HCT116 (cell line): ENCODE measurements around the gene CRTC1. TPM values are rescaled to one million over a fixed set of nuclear protein-coding genes. Genes with fewer than 3 reads are reported as not detected.

ENCODE experiments used
- ATAC-seq: fragments of 200-7000 bp; cut with Tn5 transposase; 2 replicates; pipeline ENCODE4 v1.9.1; 2020; ENCODE audit warnings: mild to moderate bottlenecking, moderate library complexity
- BruUV-seq: library from RNA; stranded (reverse); fragments of 400-500 nt; replicated peaks from 2 replicates; lab custom pipeline; 2021; lab: Mats Ljungman, UMichigan
- CTCF ChIA-PET: fragments of 300-600 bp; sonication (Branson Sonifier 250); formaldehyde crosslinking; loops from one replicate; lab custom pipeline; 2021; ENCODE audit warnings: antibody characterized with exemption; lab: Charles Lee
- POLR2A ChIA-PET: fragments of 300-600, 350-600 bp; sonication (Branson Sonifier 250); formaldehyde crosslinking; loops from one replicate; lab custom pipeline; 2021; ENCODE audit warnings: antibody characterized with exemption; lab: Charles Lee
- RAD21 ChIA-PET, 2 experiments: fragments of 300-600 bp; sonication (Branson Sonifier 250); formaldehyde crosslinking; loops; one replicate each; lab custom pipeline; 2023; ENCODE audit warnings: low total read pairs in 2 of 2; ENCODE audit not compliant: uncharacterized antibody in 2 of 2, unreplicated experiment in 2 of 2, low non-redundant PET in 1 of 2; lab: Charles Lee
- DNase-seq: peaks from one replicate; pipeline ENCODE4 v3.0.0-alpha.2; 2010; ENCODE audit warnings: low read depth, low spot score
- H2AFZ ChIP-seq: fragments of 200-600 bp; shearing (Covaris generic), sonication (generic); 2 replicates; pipeline ENCODE4 v1.6.1; 2017; ENCODE audit warnings: low read depth, mixed run types, mixed read lengths, antibody characterized with exemption, low read length; ENCODE audit not compliant: poor library complexity, severe bottlenecking
- H3K27ac ChIP-seq: 2 replicates; pipeline ENCODE4 v1.5.1; 2012; ENCODE audit warnings: low read depth, low read length
- H3K27me3 ChIP-seq: fragments of 200-600 bp; sonication (generic); 2 replicates; pipeline ENCODE4 v1.6.1; 2016; ENCODE audit warnings: mixed run types, low read length, mixed read lengths; ENCODE audit not compliant: insufficient read depth
- H3K36me3 ChIP-seq, 2 experiments: fragments of 200-500 bp in 1 of 2; fragments of 200-600 bp in 1 of 2; sonication (Bioruptor generic) in 1 of 2; sonication (generic) in 1 of 2; 2 replicates each; pipeline versions ENCODE4 v1.5.1 to v1.6.1; 2014 to 2016; ENCODE audit warnings: low read length in 2 of 2, inconsistent platforms in 1 of 2, mixed read lengths in 1 of 2, mixed run types in 1 of 2; ENCODE audit not compliant: insufficient read depth in 2 of 2, control insufficient read depth in 1 of 2
- H3K4me1 ChIP-seq, 2 experiments: fragments of 200-600 bp in 1 of 2; sonication (generic) in 1 of 2; 2 replicates each; pipeline versions ENCODE4 v1.5.1 to v1.6.1; 2012 to 2017; ENCODE audit warnings: low read length in 2 of 2, inconsistent platforms in 1 of 2, mild to moderate bottlenecking in 1 of 2, mixed read lengths in 1 of 2, mixed run types in 1 of 2, moderate library complexity in 1 of 2; ENCODE audit not compliant: insufficient read depth in 2 of 2, control insufficient read depth in 1 of 2
- H3K4me2 ChIP-seq: fragments of 200-600 bp; sonication (generic); 2 replicates; pipeline ENCODE4 v1.6.1; 2017; ENCODE audit warnings: mixed run types, low read length, mixed read lengths
- H3K4me3 ChIP-seq, 2 experiments: fragments of 200-600 bp in 1 of 2; sonication (generic) in 1 of 2; replicated peaks in 1 of 2; 2 replicates each; pipeline ENCODE4 v1.5.1; 2011 to 2016; ENCODE audit warnings: low read length in 2 of 2, control low read depth in 1 of 2, low read depth in 1 of 2, mild to moderate bottlenecking in 1 of 2, mixed read lengths in 1 of 2, mixed run types in 1 of 2
- H3K79me2 ChIP-seq: fragments of 200-600 bp; sonication (generic); 2 replicates; pipeline ENCODE4 v1.6.1; 2017; ENCODE audit warnings: mild to moderate bottlenecking, mixed run types, low read length, moderate library complexity, mixed read lengths; ENCODE audit not compliant: insufficient read depth
- H3K9ac ChIP-seq: fragments of 200-600 bp; sonication (generic); 2 replicates; pipeline ENCODE4 v1.6.1; 2016; ENCODE audit warnings: low read length, mixed read lengths
- H3K9me2 ChIP-seq: fragments of 200-600 bp; sonication (generic), shearing (Covaris generic); 2 replicates; pipeline ENCODE4 v1.6.1; 2017; ENCODE audit warnings: mixed run types, mild to moderate bottlenecking, moderate library complexity; ENCODE audit not compliant: insufficient read depth
- H3K9me3 ChIP-seq, 2 experiments: fragments of 200-500 bp in 1 of 2; fragments of 200-600 bp in 1 of 2; sonication (Bioruptor generic) in 1 of 2; sonication (generic) in 1 of 2; 2 replicates each; pipeline ENCODE4 v1.6.1; 2014 to 2017; ENCODE audit warnings: low read length in 2 of 2, mixed read lengths in 2 of 2, inconsistent platforms in 1 of 2, low read depth in 1 of 2, mild to moderate bottlenecking in 1 of 2, mixed run types in 1 of 2, moderate library complexity in 1 of 2; ENCODE audit not compliant: control insufficient read depth in 1 of 2, insufficient read depth in 1 of 2
- H4K20me1 ChIP-seq: fragments of 200-600 bp; sonication (generic), shearing (Covaris generic); 2 replicates; pipeline ENCODE4 v1.6.1; 2017; ENCODE audit warnings: mixed run types, mild to moderate bottlenecking, moderate library complexity; ENCODE audit not compliant: insufficient read depth
- CBX3 ChIP-seq: IDR thresholded peaks from 2 replicates; pipeline ENCODE4 v1.6.1; 2012; ENCODE audit warnings: low read depth
- CEBPB ChIP-seq: IDR thresholded peaks from 2 replicates; pipeline ENCODE4 v1.6.1; 2012; ENCODE audit warnings: low read depth
- EZH2 ChIP-seq: fragments of 200-600 bp; sonication (generic); IDR thresholded peaks from 2 replicates; pipeline ENCODE4 v1.6.1; 2017; ENCODE audit warnings: antibody characterized with exemption, mixed run types
- EZH2phosphoT487 ChIP-seq: fragments of 200-600 bp; IDR thresholded peaks from 2 replicates; pipeline ENCODE4 v1.6.1; 2018; ENCODE audit warnings: antibody characterized with exemption, borderline replicate concordance
- FOSL1 ChIP-seq: IDR thresholded peaks from 2 replicates; pipeline ENCODE4 v1.6.1; 2012; ENCODE audit warnings: low read depth
- JUND ChIP-seq: IDR thresholded peaks from 2 replicates; pipeline ENCODE4 v1.6.1; 2012
- POLR2A ChIP-seq: IDR thresholded peaks from 2 replicates; pipeline ENCODE4 v1.7.0; 2011; ENCODE audit warnings: borderline replicate concordance; ENCODE audit not compliant: insufficient read depth, insufficient read length; ENCODE audit errors: extremely low read depth
- POLR2AphosphoS5 ChIP-seq: IDR thresholded peaks from 2 replicates; pipeline ENCODE4 v1.6.1; 2011; ENCODE audit warnings: mild to moderate bottlenecking, low read depth, low read length, moderate library complexity
- SIN3A ChIP-seq: IDR thresholded peaks from 2 replicates; pipeline ENCODE4 v1.6.1; 2012; ENCODE audit warnings: low read depth
- SP1 ChIP-seq: IDR thresholded peaks from 2 replicates; pipeline ENCODE4 v1.6.1; 2012; ENCODE audit warnings: low read depth
- SRF ChIP-seq: IDR thresholded peaks from 2 replicates; pipeline ENCODE4 v1.6.1; 2012; ENCODE audit warnings: low read depth
- TCF7L2 ChIP-seq: IDR thresholded peaks from 2 replicates; pipeline ENCODE4 v1.7.0; 2011; ENCODE audit warnings: borderline replicate concordance, inconsistent platforms; ENCODE audit not compliant: insufficient read depth, insufficient read length; ENCODE audit errors: extremely low read depth
- ZNF274 ChIP-seq: fragments of 200-500 bp; sonication (Bioruptor generic); IDR thresholded peaks from 2 replicates; pipeline ENCODE4 v1.6.1; 2014; ENCODE audit warnings: mild to moderate bottlenecking, low read depth, low read length, inconsistent platforms
- intact Hi-C: fragments of 100-400 bp; cut with micrococcal nuclease; formaldehyde crosslinking; loops from 2 replicates; pipeline ENCODE4 v1.10.0; 2022
- total RNA-seq: library from RNA; stranded (reverse); gene quantifications from one replicate; pipeline ENCODE4 v1.2.1, GENCODE V29; 2021; ENCODE audit not compliant: unreplicated experiment
- TF ChIP-seq, protein P1 (sequence below): IDR thresholded peaks from 2 replicates; pipeline ENCODE4 v1.6.1; 2011; ENCODE audit warnings: mild to moderate bottlenecking, low read length, moderate library complexity; ENCODE audit not compliant: insufficient replicate concordance; ENCODE audit errors: extremely low read depth
- TF ChIP-seq, protein P2 (sequence below): IDR thresholded peaks from 2 replicates; pipeline ENCODE4 v1.6.1; 2012; ENCODE audit warnings: low read depth
- TF ChIP-seq, protein P3 (sequence below), 3 experiments: fragments of 200-600 bp in 1 of 3; sonication (generic) in 1 of 3; IDR thresholded peaks in 2 of 3; conservative IDR thresholded peaks in 1 of 3; 2 replicates each; pipeline ENCODE4 v1.5.1; 2012 to 2017; ENCODE audit warnings: low read depth in 2 of 3, low read length in 2 of 3, antibody characterized with exemption in 1 of 3, borderline replicate concordance in 1 of 3, control low read depth in 1 of 3, mild to moderate bottlenecking in 1 of 3, mixed read lengths in 1 of 3, mixed run types in 1 of 3, moderate library complexity in 1 of 3; ENCODE audit not compliant: insufficient read depth in 1 of 3
- TF ChIP-seq, protein P4 (sequence below): IDR thresholded peaks from 2 replicates; pipeline ENCODE4 v1.6.1; 2012

CRTC1 gene
- total RNA-seq, 1 experiment from 2014 or later = 14.9 TPM

DNA sequence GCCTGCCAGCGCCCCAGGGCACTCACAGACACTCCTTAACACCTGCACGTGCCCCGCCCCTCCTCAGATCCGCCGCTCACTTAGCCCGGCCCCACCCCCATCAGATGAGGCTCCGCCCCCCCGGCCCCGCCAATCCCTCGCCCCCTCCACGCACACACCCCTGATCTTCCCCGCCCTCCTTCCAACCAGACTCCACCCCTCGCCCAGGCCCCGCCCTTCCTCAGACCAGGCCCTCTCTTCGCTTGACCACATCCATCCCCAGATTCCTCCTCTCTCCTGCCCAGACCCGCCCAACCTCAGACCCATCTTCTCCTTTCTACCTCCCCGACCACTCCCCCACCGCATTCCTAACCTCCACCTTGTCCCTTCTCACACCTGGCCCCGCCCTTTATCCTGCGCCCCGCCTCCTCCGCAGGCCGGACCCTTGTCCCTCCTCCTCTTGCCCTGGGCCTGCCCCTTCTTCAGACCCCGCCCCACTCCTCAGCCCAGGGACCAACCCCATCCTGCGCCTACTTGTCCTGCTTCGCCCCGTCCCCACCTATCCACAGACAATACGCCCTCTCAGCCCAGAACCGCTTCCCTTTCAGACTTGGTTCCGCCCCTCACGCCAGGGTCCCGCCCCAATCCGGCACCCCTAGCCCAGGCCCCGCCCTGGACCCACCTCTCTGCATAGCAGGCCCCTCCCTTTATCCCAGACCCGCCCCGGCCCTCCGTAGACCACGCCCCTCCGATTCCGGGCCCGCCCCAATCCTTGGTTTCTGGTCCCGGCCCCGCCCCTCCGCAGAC lies 47.1 kb upstream of the CRTC1 start:
- no peaks in the 10 kb centered on the region for H3K27me3 ChIP-seq
- H3K36me3 ChIP-seq = no peaks in the 10 kb centered on the region
- peak overlapping the region; percentile 92 to 98 for H3K4me3 ChIP-seq
- intact Hi-C loops = loop anchor here (2.0 to 5.0 kb wide), 2 partner anchors 44 to 114 kb away; partner anchors contain the start of gene ELL
- no peaks in the 10 kb centered on the region for H3K9me2 ChIP-seq
- peak overlapping the region; percentile 98 for H3K9ac ChIP-seq
- H3K9me3 ChIP-seq = no peaks in the 10 kb centered on the region
- TF ChIP-seq FOSL1 (no peak), SIN3A (no peak), ZNF274 (no peak), EZH2phosphoT487 (no peak), CEBPB (no peak), POLR2AphosphoS5 (no peak), CBX3 (no peak), SP1 (peak; percentile 64; the same call in 1 of the 2 replicates), JUND (no peak), SRF (no peak), TCF7L2 (peak; percentile 87), POLR2A (no peak), EZH2 (no peak)
- TF ChIP-seq, protein P1, sequence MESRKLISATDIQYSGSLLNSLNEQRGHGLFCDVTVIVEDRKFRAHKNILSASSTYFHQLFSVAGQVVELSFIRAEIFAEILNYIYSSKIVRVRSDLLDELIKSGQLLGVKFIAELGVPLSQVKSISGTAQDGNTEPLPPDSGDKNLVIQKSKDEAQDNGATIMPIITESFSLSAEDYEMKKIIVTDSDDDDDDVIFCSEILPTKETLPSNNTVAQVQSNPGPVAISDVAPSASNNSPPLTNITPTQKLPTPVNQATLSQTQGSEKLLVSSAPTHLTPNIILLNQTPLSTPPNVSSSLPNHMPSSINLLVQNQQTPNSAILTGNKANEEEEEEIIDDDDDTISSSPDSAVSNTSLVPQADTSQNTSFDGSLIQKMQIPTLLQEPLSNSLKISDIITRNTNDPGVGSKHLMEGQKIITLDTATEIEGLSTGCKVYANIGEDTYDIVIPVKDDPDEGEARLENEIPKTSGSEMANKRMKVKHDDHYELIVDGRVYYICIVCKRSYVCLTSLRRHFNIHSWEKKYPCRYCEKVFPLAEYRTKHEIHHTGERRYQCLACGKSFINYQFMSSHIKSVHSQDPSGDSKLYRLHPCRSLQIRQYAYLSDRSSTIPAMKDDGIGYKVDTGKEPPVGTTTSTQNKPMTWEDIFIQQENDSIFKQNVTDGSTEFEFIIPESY = no peak
- TF ChIP-seq, protein P2, sequence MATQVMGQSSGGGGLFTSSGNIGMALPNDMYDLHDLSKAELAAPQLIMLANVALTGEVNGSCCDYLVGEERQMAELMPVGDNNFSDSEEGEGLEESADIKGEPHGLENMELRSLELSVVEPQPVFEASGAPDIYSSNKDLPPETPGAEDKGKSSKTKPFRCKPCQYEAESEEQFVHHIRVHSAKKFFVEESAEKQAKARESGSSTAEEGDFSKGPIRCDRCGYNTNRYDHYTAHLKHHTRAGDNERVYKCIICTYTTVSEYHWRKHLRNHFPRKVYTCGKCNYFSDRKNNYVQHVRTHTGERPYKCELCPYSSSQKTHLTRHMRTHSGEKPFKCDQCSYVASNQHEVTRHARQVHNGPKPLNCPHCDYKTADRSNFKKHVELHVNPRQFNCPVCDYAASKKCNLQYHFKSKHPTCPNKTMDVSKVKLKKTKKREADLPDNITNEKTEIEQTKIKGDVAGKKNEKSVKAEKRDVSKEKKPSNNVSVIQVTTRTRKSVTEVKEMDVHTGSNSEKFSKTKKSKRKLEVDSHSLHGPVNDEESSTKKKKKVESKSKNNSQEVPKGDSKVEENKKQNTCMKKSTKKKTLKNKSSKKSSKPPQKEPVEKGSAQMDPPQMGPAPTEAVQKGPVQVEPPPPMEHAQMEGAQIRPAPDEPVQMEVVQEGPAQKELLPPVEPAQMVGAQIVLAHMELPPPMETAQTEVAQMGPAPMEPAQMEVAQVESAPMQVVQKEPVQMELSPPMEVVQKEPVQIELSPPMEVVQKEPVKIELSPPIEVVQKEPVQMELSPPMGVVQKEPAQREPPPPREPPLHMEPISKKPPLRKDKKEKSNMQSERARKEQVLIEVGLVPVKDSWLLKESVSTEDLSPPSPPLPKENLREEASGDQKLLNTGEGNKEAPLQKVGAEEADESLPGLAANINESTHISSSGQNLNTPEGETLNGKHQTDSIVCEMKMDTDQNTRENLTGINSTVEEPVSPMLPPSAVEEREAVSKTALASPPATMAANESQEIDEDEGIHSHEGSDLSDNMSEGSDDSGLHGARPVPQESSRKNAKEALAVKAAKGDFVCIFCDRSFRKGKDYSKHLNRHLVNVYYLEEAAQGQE = no peak
- TF ChIP-seq, protein P3, sequence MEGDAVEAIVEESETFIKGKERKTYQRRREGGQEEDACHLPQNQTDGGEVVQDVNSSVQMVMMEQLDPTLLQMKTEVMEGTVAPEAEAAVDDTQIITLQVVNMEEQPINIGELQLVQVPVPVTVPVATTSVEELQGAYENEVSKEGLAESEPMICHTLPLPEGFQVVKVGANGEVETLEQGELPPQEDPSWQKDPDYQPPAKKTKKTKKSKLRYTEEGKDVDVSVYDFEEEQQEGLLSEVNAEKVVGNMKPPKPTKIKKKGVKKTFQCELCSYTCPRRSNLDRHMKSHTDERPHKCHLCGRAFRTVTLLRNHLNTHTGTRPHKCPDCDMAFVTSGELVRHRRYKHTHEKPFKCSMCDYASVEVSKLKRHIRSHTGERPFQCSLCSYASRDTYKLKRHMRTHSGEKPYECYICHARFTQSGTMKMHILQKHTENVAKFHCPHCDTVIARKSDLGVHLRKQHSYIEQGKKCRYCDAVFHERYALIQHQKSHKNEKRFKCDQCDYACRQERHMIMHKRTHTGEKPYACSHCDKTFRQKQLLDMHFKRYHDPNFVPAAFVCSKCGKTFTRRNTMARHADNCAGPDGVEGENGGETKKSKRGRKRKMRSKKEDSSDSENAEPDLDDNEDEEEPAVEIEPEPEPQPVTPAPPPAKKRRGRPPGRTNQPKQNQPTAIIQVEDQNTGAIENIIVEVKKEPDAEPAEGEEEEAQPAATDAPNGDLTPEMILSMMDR (IDR thresholded peaks at IDR 0.05 in 2 of 3, conservative IDR thresholded peaks at IDR 0.05 in 1 of 3; ENCODE audit: borderline replicate concordance in 1 of 3, insufficient read depth in 1 of 3, low read depth in 2 of 3, low read length in 2 of 3) = no peak
- TF ChIP-seq, protein P4, sequence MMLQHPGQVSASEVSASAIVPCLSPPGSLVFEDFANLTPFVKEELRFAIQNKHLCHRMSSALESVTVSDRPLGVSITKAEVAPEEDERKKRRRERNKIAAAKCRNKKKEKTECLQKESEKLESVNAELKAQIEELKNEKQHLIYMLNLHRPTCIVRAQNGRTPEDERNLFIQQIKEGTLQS = no peak
- BruUV-seq = no TSS peak
- peak overlapping the region; percentile 80 for H2AFZ ChIP-seq
- peak overlapping the region; percentile 78 for H3K27ac ChIP-seq
- CTCF ChIA-PET = no interaction called here
- peak; percentile 87 for DNase-seq
- POLR2A ChIA-PET = no interaction called here
- peak overlapping the region; percentile 99 for H3K4me2 ChIP-seq
- RAD21 ChIA-PET = no interaction called here
- no peaks in the 10 kb centered on the region for H4K20me1 ChIP-seq
- peaks cover 9 to 27% of the 10 kb centered on the region in 2 experiments for H3K4me1 ChIP-seq
- peak; percentile 89 for ATAC-seq
- peaks cover 36% of the 10 kb centered on the region for H3K79me2 ChIP-seq
